Non-pigmented ciliary epithelial cell (primary cell): ENCODE measurements around the gene FAM171A1.
"Not testable (repeated sequence)": the region's sequence is repeated elsewhere in the genome, so short reads cannot be mapped to it uniquely, and the experiment has no call there.

ENCODE experiments used
- DNase-seq: peaks from one replicate; pipeline ENCODE4 v3.0.0-alpha.2; 2010; ENCODE audit warnings: low read depth

Gene FAM171A1

DNA sequence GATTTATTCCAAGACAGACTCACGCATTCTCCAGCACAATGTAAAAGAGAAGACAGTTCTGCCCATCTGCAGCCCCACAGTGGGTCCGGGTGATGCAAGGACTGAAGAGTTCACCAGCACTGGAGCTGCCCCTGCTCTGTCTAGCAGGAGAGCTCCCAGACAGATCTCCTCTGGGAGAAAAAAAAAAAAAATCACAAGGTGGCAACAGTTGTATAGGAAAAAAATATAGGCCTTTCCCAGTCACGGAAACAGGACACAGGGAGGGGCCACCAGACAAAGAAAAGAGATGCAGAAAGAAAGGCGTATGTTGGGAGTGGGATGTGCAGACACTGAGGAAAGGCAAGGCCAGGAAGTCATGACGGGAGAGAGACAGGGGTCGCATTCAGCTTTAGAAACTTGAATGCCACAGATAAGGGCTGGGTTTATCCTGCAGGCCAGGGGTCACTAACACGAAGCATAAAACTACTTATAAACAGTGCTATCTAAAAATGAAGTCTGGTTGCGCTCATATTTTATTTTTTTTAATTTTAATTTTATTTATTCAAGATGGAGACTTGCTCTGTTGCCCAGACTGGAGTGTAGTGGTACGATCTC lies 54.1 kb downstream of the FAM171A1 start:
- DNase-seq = no peak

DNA sequence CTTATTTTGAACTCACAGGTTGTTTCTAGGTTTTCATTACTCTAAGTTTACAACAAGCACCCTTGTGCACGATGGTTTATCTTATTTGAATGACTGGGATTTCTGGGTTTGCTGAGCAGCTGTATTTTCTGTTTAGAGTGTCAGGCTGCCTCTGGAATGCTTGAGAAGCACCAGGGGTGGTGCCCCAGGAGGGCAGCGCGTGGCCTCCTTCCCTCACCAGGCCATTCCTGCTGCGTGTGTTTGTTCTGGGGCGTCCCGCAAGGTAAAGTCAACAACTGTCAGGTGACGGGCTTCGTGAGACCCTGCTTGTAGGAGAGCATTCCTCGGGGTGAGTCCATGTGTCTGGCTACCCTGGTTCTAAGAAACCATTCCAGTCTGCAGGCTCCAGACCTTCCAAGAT lies 54.9 kb downstream of the FAM171A1 start:
- no peak for DNase-seq

DNA sequence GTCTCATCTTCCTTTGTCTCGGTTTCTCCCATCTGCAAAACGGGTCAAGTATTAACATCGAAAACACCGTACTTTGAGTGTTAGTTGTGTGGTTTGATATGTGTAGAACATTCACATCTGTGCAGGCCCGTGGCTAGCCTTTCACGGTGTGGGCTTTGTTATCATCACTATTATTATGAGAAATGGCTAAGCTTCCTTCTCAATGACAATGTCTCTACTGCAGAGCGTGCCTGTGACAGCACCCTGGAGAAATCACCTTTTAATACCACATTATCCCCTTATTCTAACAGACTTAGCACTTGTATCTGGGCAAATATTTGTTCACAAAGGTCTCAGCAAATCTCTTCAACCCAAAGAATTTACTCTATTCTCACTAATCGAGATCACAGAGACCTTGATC lies 55.8 kb downstream of the FAM171A1 start:
- DNase-seq = no peak

DNA sequence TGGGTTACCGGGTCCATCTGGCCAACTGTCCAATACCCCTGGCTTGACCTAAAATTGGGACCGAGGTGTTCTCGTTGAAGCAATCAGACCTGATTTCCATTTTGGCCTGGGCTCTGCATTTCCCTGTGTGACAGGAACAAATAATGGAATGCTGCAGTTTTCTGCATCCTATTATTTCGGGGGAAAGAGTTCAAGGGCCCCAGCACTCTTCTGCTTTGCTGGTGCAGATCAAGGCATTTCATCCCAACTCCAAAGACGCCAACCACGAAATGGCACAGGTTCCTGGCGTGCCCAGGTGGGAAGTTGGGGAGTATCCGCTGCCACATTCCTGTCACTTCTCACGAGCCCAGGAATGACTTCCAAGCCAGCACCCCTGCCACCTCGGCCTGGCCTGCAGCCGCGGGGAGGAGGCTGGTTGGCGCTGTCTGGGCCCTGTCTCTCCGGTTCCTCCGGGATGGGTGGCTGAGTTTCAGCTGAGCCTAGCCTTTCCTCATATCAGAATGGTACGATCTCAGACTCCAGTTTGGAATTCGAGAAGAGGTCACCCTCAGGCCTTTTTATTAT lies 56.5 kb downstream of the FAM171A1 start:
- no peak for DNase-seq

DNA sequence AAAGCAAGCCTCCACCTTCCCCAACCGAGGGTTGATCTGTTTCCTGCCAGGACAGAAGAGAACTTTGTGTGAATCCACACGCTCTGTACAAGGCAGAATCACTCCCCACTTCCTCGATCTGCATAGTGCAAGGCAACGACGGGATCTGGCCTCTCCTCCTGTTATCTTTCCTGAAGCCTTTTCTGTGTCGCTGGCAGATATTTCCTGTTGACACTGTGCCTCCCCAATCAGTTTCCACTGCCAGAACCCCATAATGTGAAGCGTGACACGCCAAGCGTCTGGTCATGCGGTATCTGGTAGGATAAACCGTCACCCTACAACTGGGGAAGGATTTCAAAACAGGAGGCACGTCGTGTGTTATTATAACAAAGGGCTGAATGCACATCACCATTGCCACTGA lies 57.2 kb downstream of the FAM171A1 start:
- DNase-seq = no peak

DNA sequence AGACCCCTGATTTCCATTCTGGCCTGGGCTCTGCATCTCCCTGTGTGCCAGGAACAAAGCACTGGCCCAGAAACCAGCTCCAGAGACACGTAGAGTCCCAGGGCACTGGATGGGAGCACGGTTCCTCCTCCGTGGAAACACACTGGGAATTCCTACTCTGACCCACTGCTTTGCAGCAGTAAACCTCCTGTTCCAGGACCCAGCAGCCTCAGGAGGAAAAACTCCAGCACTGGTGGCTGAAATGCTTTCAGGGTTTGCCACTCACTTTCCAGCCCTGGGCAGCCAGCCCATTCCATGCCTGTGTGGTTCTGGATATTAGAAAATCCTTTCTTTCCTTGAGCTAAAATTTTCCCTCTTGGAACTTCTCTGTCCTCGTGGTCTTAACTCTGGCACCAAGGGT lies 58.0 kb downstream of the FAM171A1 start:
- no peak for DNase-seq

DNA sequence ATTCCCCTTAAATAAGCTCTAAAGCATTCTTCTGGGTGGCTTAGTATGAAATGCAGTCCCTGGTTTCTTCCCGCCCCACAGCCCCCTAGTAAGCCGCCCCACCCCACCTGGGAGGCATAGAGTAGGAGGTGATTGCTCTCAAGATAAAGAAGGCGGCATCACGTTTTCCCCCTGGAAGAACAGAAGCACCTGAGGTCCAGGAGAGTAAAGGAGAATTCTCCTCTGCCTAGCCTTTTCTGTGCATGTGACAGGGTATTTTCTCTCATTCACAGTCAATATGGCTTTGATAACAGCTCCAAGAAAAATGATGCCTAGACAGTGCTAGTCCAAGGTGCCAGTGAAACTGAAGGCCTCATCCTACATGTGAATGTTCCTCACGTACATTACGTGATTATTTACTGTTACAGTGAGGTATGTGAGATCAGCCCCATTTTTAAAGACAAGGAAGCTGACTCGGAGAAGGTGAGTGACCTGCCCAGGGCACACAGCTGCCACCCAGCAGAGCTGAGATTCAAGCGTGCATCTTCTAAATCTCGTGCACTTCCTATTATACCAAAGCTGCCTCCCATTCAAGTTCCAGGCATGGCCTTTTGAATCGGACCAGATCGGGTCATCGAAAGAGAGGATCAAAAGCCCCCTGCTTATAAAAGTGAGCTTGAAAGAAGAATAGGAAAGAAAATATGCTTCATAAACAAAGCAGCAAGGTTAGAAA lies 59.4 kb downstream of the FAM171A1 start:
- no peak for DNase-seq

DNA sequence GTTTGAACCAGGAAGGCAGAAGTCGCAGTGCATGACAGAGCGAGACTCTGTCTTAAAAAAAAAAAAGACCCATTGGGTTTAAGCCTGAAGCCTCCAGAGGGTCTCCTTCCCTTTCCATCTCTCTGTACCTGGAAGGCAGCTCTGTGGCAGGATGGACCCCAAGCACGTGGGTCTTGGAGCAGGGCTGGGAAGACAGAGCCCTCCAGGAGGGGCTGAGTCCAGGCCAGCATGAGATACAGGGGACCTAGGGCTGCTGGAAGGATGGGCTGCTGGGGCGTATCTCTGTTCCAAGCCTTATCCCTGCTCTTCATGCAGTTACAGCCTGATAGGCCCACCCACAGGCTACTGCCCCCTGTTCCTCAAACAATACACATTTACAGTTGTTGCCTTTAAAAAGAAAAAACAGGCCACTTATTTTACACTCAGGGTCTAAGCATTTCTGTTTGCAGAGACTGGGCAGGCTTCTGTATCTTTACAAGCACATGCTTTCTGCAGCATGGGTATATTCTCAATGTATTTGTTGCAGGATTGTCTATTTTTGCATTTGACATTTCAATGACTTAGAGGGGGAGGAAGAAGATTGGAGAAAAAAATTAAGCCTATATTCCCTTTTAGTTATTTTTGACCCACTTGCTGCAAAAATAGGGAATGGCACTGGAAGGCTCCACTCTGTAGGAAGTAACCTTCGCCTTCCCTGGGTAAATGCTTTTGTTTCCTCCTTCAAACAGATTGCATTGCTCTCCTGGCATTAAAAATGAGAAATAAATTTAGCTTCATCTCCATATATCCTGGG lies 60.1 kb downstream of the FAM171A1 start:
- DNase-seq = no peak

DNA sequence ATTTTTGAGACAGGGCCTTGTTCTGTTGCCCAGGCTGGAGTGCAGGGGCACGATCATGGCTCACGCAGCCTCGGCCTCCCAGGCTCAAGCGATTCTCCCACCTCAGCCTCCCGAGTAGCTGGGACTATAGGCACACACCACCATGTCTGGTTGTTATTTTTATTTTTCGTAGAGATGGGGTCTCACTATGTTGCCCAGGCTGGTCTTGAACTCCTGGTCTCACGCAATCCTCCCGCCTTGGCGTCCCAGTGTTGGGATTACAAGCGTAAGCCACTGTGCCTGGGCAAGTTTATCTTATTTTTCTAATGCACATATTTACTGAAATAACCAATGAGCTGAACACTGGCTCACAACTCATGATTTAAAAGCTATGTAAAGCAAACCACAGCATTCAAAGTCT lies 61.9 kb downstream of the FAM171A1 start:
- DNase-seq = no peak

DNA sequence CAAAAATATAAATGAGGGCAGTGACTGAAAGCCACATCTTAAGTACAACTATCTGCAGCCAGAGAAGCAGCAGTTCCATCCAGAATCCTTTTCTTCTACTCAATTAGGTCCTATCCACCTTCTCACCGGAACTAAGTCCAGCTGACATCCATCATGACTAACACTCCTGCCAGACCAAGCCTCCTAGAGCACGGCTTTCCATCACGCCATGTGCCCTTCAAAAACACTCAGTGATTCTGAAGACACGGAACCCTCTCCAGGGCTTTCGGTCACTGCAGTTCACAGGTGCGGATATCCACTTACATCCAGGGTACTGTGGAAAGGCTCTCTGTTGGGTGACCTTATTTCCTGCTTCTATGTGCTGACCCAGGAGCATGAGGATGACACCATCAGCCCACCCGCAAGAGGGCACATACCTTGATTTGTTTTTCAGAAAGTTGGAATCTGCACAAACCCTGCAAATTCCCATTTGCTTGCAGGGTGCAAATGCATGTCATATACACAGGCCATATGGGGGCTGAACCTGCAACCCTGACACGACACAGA lies 64.3 kb downstream of the FAM171A1 start:
- no peak for DNase-seq

DNA sequence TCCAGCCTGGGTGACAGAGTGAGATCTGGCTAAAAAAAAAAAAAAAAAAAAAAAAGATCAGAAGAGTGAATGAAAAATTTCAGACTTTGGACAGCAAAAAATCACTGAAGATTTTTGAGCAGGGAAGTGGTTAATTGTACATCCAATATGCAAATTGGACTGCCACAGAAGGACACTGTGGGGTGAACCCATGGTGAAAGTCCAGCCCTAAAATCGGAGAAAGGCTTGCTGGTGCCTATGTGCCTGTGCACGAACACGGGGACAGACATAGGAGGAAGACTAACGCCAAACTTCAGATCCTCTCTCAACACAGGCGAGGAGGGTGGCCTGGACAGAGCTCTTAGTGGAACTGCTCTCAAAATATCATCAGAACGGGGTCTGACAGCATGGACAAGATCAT lies 65.5 kb downstream of the FAM171A1 start:
- DNase-seq = no peak

DNA sequence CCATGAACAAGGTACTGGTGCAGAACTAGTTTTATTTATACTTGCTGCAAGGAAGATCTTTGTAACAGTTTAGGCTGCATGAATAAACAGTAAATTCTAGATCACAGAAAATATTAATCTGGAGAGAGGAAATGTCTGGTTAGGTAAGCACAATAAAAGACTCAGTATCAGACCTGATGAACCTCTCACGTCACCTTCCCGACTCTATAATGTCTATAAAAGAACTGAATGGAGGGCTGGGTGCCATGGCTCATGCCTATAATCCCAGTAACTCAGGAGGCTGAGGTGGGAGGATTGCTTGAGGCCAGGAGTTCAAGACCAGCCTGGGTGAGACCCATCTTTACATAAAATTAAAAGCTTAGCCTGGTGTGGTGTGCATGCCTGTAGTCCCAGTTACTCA lies 65.9 kb downstream of the FAM171A1 start:
- DNase-seq = no peak

DNA sequence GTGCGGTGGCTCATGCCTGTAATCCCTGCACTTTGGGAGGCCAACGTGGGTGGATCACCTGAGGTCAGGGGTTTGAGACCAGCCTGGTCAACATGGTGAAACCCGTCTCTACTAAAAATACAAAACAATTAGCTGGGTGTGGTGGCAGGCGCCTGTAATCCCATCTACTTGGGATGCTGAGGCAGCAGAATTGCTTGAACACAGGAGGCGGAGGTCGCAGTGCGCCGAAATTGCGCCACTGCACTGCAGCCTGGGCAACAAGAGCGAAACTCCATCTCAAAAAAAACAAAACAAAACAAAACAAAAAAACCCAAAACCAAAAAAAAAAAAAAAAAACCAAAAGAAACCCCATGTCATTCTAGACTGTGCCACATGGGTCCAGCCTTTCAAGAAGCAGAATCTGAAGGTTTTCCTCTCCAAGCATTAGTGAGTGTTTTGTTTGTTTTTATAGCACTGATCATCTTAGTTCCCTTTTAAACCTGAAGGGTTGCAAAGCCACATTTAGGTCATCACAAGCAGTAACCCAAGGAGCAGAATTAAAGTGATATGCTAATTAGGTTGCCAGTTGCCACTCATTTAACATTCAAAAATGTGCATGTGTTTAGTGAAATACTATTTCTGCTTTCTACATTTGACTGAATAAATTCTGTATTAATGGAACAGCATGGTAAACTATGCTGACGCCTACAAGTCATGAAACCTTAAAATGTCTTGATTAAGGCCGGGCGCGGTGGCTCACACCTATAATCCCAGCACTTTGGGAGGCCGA lies 68.7 kb downstream of the FAM171A1 start:
- DNase-seq = not testable (repeated sequence)

DNA sequence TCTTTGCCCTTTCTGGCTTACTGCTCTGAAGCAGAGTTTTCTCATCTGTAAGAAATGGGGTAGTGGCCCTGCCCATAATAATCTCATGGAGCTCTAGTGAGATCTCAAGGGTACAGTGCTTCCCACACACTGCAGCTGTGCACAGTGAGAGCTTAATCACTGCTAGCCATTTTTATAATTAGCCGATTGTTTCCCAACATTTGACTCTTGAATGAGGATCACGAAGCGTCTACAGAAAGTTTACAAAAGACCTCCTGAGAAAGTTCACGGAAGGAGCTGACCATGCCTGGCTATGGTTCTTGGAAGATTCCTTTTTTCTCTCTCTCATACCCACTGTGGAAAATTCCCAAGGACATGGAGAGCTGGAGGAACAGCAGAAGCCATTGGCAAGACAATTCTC lies 70.4 kb downstream of the FAM171A1 start:
- no peak for DNase-seq

DNA sequence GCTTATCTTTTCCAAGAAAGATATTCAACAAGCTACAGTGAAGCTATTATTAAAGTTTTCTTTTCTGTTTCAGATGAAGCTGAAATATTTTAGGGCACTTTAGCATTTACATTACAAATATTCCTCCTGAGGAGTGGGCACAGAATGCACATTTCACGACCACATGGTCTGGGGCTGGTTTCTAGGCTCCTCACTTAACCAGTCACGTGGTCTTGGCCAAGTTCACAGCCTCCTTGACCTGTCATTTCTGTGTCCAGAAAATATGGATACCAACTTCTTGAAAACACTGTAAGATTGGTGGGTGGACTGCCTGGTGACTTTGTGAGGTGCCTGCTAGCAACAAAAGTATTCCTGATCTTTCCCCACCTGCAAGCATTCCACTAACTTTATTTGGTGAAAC lies 70.9 kb downstream of the FAM171A1 start:
- DNase-seq = no peak

DNA sequence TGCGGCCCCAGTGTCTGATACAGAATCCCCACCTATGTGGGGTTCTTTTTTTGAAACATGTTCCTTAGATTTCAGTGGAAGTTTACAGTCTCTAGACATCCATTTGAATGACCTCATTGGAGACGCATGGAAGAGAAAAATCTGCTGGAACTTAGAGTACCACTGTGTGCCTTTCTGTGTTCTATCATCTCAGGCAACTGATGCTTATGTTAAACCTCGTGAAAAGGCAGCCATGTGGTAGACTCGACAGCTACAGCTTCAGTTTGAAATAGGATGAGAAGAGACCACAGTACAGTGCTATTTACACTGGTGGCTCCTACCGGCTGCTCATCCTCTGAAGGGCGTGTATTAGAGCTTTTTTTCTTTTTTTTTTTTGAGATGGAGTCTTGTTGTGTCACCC lies 74.4 kb downstream of the FAM171A1 start:
- no peak for DNase-seq

DNA sequence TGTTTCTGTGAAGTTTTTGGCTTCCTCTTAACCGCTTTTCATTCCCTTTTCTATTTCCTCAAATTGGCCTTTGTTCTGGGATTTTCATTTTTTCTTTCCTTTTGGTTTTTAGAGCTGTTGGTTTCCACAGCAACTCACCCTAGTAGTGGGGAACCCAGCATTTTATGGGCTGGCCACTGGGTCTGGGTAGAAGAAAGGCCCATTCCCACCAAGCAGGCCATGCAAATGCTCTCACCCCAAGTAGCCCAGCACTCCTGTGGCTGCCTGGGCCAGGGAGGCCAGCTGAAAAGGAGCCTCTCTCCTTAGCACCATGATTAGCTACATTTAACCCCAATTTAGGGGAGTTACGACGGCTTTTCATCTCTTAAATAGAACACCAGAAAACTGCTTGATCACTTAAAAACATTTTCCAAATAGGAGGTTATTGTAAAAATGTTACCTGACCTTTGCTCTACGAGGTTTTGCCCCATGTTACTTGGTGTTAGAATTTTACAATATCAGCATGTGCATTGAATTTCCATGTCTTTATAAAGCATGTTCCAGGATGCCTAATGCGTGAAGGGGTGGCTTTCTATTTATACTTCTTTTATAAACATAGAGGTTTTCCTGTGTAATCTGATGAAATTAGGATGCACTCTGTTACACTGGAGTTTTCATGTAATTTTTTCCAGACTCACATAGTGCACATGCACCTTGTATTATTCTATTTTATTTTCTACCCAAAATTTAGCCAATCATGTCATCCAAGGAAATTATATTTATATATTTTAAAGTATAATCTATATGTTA lies 75.4 kb downstream of the FAM171A1 start:
- no peak for DNase-seq

DNA sequence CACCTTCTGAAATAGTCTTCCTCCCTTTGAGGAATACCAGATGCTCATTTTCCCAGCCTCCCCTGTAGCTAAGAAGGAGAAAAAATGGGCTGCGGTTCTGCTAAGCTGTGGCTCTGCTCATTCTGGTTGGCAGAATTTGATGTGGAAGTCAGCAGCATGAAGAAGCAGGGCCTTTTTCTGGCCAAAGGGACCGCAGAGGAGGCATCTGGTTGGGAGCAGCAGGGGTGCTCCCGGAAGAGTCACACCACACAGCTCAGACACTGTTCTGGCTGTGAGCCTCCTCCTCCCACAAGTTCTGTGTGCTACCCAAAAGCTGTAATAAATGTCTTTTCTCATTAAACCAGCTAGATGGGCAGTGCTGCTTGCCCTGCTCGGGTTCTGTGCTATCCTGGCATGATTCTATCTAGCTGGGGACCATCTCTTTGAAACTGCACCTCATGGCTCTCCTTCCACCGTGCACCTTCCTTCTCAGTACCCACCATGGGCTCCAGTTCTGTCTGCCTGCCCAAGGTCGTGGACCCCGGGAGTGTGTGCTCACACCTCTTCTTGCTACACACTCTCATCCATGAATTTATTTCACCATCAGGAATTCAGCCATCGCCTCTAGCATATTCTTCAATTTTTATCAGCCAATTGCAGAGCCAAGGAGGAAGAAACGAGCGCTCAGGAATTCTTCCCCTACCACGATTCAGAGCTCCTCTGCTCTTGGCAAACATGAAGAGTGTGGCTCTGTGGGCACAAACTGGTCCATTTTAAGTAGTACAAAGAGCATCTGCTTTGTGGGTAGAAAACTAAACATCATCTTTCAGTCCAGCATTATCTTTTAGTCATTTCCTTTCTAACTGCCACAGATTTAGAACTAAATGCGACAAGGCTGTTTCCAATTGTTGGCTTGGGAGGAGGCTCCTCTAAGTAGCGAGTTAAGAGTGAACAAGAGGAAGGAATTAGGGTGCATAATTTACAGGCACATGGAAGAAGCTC lies 76.9 kb downstream of the FAM171A1 start:
- DNase-seq = no peak

DNA sequence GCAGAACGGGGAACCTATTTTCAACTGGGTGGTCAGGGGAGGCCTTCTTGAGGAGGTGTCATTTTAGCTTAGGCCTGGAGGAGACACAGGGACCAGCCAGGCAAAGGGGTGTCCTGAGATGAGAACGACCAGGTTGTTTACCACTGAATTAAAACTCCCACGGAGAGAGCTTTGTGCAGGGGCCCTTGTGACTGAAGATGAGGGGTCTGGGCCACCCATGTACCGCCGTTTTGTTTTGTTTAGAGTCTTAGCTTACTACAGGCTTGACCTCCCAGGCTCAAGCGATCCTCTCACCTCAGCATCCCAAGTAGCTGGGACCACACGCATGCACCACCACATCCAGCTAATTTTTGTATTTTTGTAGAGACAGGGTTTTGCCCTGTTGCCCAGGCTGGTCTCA lies 80.4 kb downstream of the FAM171A1 start:
- no peak for DNase-seq

DNA sequence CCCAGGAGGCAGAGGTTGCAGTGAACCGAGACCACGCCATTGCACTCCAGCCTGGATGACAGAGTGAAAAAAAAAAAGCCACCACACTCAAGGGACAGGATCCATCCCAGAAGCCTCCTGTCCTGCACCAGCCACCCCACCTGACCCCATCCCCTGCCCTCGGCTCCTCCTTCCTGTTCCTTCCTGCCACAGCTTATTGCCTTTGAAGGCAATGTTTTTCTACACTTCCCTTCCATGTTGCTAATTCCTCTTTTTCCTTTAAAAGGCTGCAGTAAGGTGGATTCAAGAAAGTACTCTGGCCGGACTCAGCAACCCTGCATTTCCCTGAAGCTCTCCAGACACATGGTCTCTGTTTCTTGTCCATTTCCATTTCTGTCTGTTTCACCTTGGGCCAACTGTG lies 80.9 kb downstream of the FAM171A1 start:
- no peak for DNase-seq
